ENCODE measurements around the gene AP5S1.

AP5S1 gene

GRCh38 chr20:3846378-3846739, 26.0 kb downstream of the AP5S1 start:
- DNase-seq (ENCODE audit: low read depth in 2 of 2): no peak

- DNase-seq (ENCODE audit: low read depth in 2 of 2): peak; percentile 76 to 89
Observed at GRCh38 chr20:3846740-3847428, 26.5 kb downstream of the AP5S1 start, which contains the start of gene MAVS. Gene MAVS (plus strand): TSS chr20:3846834. CDS start chr20:3854625, 7,791 bp downstream.

GRCh38 chr20:3847429-3847940, 27.1 kb downstream of the AP5S1 start:
- no peak for DNase-seq (ENCODE audit: low read depth in 2 of 2)

GRCh38 chr20:3848565-3848964, 28.2 kb downstream of the AP5S1 start:
- DNase-seq (ENCODE audit: low read depth in 2 of 2): no peak

- no peak for DNase-seq (ENCODE audit: low read depth in 2 of 2)
Observed at GRCh38 chr20:3854462-3854871, 34.1 kb downstream of the AP5S1 start.

- no peak for DNase-seq (ENCODE audit: low read depth in 2 of 2)
Observed at GRCh38 chr20:3857405-3857804, 37.1 kb downstream of the AP5S1 start.

GRCh38 chr20:3858689-3859088, 38.3 kb downstream of the AP5S1 start:
- DNase-seq (ENCODE audit: low read depth in 2 of 2): no peak

GRCh38 chr20:3861191-3861590, 40.8 kb downstream of the AP5S1 start:
- no peak for DNase-seq (ENCODE audit: low read depth in 2 of 2)

- DNase-seq (ENCODE audit: low read depth in 2 of 2): no peak
Observed at GRCh38 chr20:3862333-3862732, 42.0 kb downstream of the AP5S1 start.

GRCh38 chr20:3863317-3863716, 43.0 kb downstream of the AP5S1 start:
- DNase-seq (ENCODE audit: low read depth in 2 of 2): no peak

GRCh38 chr20:3864518-3864917, 44.2 kb downstream of the AP5S1 start:
- no peak for DNase-seq (ENCODE audit: low read depth in 2 of 2)

GRCh38 chr20:3865152-3865886, 45.0 kb downstream of the AP5S1 start:
- DNase-seq (ENCODE audit: low read depth in 2 of 2): no peak

- no peak for DNase-seq (ENCODE audit: low read depth in 2 of 2)
Observed at GRCh38 chr20:3865887-3866407, 45.6 kb downstream of the AP5S1 start.

GRCh38 chr20:3866464-3866863, 46.1 kb downstream of the AP5S1 start:
- DNase-seq (ENCODE audit: low read depth in 2 of 2): no peak

- DNase-seq (ENCODE audit: low read depth in 2 of 2): no peak
Observed at GRCh38 chr20:3867802-3868201, 47.5 kb downstream of the AP5S1 start.

- DNase-seq (ENCODE audit: low read depth in 2 of 2): no peak
Observed at GRCh38 chr20:3869839-3870634, 49.7 kb downstream of the AP5S1 start.

- no peak for DNase-seq (ENCODE audit: low read depth in 2 of 2)
Observed at GRCh38 chr20:3871550-3872265, 51.4 kb downstream of the AP5S1 start.

GRCh38 chr20:3873507-3873906, 53.2 kb downstream of the AP5S1 start:
- DNase-seq (ENCODE audit: low read depth in 2 of 2): no peak

- no peak for DNase-seq (ENCODE audit: low read depth in 2 of 2)
Observed at GRCh38 chr20:3874194-3874844, 54.0 kb downstream of the AP5S1 start.

- no peak for DNase-seq (ENCODE audit: low read depth in 2 of 2)
Observed at GRCh38 chr20:3875378-3875974, 55.1 kb downstream of the AP5S1 start.

Measured in stimulated activated CD4-positive, alpha-beta T cell treated with anti-CD3 and anti-CD28 coated beads, Interleukin-1b, Interleukin-23, amount 100 ng/mL, for 4 hours (primary cell).